Suprapubic skin (tissue), 4 donors: ENCODE results near the gene LCN9.

Experiments
- POLR2A ChIP-seq, 2 donors: fragments of 450-650 bp; IDR thresholded peaks; one replicate each; pipeline ENCODE4 v1.6.1; 2017; ENCODE audit warnings: antibody characterized with exemption in 2 of 2, mild to moderate bottlenecking in 2 of 2, moderate library complexity in 2 of 2
- POLR2AphosphoS5 ChIP-seq, 3 donors: sonication (generic); formaldehyde crosslinking; IDR thresholded peaks; one replicate each; pipeline ENCODE4 v1.6.1; 2017; ENCODE audit warnings: antibody characterized with exemption in 3 of 3
- TF ChIP-seq, protein P1 (sequence below), 2 donors: fragments of 200-600 bp in 1 of 2; fragments of 450-650 bp in 1 of 2; sonication (generic) in 1 of 2; IDR thresholded peaks; one replicate each; pipeline ENCODE4 v1.5.1; 2016 to 2019; ENCODE audit warnings: antibody characterized with exemption in 2 of 2, mild to moderate bottlenecking in 1 of 2, moderate library complexity in 1 of 2

DNA sequence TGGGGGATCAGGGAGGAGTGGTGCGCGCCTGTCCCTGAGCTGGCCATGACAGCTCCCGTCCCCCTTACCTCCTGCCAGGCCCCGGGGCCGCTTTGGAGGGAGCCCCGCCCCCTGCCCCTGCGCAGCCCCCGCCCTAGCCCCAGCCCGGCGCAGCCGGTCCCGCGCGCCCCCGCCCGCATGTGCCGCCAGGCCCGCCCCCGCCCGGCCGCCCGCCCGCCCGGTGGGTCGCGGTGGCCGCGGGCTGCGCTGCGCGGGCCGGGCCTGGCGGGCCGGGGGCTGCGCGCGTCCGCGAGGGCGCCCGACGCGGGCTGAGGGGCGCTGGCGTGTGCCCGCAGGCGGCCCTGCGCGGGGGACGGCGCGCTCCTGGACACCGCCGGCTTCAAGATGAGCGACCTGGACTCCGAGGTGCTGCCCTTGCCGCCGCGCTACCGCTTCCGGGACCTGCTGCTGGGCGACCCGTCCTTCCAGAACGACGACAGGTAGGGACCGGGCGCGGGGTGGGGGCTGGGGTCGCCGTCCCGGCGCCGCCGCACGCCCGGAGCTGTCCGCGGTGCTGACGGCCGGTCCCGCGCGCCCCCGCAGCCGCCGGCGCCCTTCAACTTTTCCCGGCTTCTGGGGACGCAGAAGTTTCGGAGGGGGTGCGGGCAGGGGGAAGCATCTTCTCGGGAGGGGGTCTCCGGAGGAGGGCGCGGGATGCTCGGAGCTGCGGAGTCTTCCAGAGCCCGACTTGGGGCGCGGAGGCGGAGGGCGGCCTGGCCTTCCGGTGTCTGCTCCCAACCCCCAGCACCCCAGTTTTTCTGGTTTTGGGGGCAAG lies 51.3 kb downstream of the LCN9 start:
- TF ChIP-seq, protein P1, sequence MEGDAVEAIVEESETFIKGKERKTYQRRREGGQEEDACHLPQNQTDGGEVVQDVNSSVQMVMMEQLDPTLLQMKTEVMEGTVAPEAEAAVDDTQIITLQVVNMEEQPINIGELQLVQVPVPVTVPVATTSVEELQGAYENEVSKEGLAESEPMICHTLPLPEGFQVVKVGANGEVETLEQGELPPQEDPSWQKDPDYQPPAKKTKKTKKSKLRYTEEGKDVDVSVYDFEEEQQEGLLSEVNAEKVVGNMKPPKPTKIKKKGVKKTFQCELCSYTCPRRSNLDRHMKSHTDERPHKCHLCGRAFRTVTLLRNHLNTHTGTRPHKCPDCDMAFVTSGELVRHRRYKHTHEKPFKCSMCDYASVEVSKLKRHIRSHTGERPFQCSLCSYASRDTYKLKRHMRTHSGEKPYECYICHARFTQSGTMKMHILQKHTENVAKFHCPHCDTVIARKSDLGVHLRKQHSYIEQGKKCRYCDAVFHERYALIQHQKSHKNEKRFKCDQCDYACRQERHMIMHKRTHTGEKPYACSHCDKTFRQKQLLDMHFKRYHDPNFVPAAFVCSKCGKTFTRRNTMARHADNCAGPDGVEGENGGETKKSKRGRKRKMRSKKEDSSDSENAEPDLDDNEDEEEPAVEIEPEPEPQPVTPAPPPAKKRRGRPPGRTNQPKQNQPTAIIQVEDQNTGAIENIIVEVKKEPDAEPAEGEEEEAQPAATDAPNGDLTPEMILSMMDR (IDR thresholded peaks at IDR 0.05), result no peak
- TF ChIP-seq POLR2A (IDR thresholded peaks at IDR 0.05) (no peak), POLR2AphosphoS5 (IDR thresholded peaks at IDR 0.05) (no peak)
